Esophagus (tissue), 2 donors: ENCODE data around the gene CFAP119. TPM values are rescaled to one million over a fixed set of nuclear protein-coding genes. Genes with fewer than 3 reads are reported as not detected.

ENCODE experiments used
- H3K27ac ChIP-seq, 2 donors: one replicate each; pipeline ENCODE4 v1.5.1; 2013; ENCODE audit warnings: low read depth in 2 of 2, mild to moderate bottlenecking in 2 of 2, inconsistent platforms in 1 of 2, low read length in 1 of 2, moderate library complexity in 1 of 2
- H3K27me3 ChIP-seq, 2 donors: one replicate each; pipeline ENCODE4 v1.6.1; 2013; ENCODE audit warnings: low read length in 2 of 2, control low read depth in 1 of 2, mild to moderate bottlenecking in 1 of 2; ENCODE audit not compliant: insufficient read depth in 2 of 2, control insufficient read depth in 1 of 2
- H3K36me3 ChIP-seq, 2 donors: one replicate each; pipeline ENCODE4 v1.6.1; 2013; ENCODE audit warnings: low read length in 1 of 2; ENCODE audit not compliant: control insufficient read depth in 2 of 2, insufficient read depth in 2 of 2
- H3K4me1 ChIP-seq, 2 donors: one replicate each; pipeline ENCODE4 v1.6.1; 2013; ENCODE audit warnings: low read length in 1 of 2; ENCODE audit not compliant: control insufficient read depth in 2 of 2, insufficient read depth in 2 of 2
- H3K4me3 ChIP-seq, 2 donors: one replicate each; pipeline ENCODE4 v1.5.1; 2013; ENCODE audit warnings: low read length in 2 of 2, mild to moderate bottlenecking in 2 of 2, low read depth in 1 of 2, moderate library complexity in 1 of 2
- H3K9me3 ChIP-seq, 2 donors: one replicate each; pipeline ENCODE4 v1.6.1; 2013; ENCODE audit warnings: mild to moderate bottlenecking in 2 of 2, low read depth in 1 of 2, low read length in 1 of 2, moderate library complexity in 1 of 2; ENCODE audit not compliant: control insufficient read depth in 2 of 2, insufficient read depth in 1 of 2
- WGBS, 2 donors: extraction: QIAGEN DNeasy Blood & Tissue Kit; methylation state at CpG; one replicate each; pipeline ENCODE4 v1.1.7; 2013; 5-methylcytosine and 5-hydroxymethylcytosine counted together
- polyA plus RNA-seq, 2 donors: library from polyadenylated mRNA; stranded (reverse); fragments of 200-250 nt; gene quantifications; one replicate each; pipeline ENCODE4 v1.2.3, GENCODE V29; 2013
- donor health status: healthy with polysubstance abuse.
- donor health status: Bipolar disorder and iron deficiency.

Gene CFAP119
- polyA plus RNA-seq, 2 donors, result 3.5 to 6.2 TPM

DNA sequence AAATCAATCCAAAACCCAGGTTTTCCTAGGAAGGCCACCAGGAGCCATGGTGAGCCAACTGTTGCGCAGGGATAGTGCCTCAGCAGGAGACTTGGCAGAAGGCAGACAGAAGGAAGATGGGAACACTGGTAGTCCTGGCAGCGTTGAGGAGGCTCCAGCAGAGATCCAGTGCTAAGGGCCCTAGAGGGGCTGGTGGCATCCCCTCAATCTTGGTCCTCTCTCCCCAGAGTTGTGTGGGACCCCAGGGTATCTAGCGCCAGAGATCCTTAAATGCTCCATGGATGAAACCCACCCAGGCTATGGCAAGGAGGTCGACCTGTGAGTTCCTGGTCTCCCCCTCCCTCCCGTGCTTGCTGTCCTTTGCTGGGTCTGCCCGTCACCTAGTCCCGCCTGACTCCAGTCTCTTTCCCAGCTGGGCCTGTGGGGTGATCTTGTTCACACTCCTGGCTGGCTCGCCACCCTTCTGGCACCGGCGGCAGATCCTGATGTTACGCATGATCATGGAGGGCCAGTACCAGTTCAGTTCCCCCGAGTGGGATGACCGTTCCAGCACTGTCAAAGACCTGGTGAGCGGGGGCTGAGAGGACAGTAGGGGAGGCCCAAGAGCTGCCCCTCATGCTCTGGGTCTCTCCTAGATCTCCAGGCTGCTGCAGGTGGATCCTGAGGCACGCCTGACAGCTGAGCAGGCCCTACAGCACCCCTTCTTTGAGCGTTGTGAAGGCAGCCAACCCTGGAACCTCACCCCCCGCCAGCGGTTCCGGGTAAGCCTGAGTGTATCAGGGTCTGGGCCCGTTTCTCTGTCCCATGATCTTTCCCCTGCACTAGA lies 5.7 kb downstream of the CFAP119 start:
- Histone ChIP-seq H3K36me3 (peaks cover 0 to 24% of the 10 kb centered on the region in 2 donors), H3K27ac (no peak overlapping the region), H3K4me1 (peaks cover 0 to 2% of the 10 kb centered on the region in 2 donors), H3K9me3 (no peaks in the 10 kb centered on the region), H3K4me3 (no peak overlapping the region), H3K27me3 (no peaks in the 10 kb centered on the region)
- 92 to 93% methylated on average over 20 of the region's 20 CpGs for WGBS, 2 donors

DNA sequence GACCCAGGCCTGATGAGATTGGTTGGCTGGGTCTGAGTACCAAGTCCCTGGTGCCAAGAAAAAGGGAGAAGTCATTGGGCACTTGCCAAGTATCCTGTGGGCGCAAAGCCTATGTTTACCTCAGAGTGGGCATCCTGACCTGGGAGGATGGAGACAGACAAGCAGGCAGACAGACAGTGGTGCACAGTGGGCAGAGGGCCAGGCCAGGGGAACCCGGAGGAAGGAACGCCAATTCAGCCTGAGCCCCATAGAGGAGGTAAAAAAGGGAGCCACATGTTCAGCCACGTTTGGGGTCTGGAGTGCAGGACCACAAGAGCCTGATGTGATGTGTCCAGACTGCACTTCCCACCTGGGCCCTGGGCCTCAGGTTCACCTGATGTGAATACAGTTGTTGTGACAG lies 8.3 kb downstream of the CFAP119 start:
- H3K9me3 ChIP-seq, result no peaks in the 10 kb centered on the region
- WGBS, 2 donors, result 74 to 82% methylated on average over 4 of the region's 4 CpGs
- H3K36me3 ChIP-seq, result peaks cover 0 to 29% of the 10 kb centered on the region in 2 donors
- H3K27ac ChIP-seq, result no peak overlapping the region
- no peak overlapping the region for H3K4me3 ChIP-seq
- peaks cover 0 to 3% of the 10 kb centered on the region in 2 donors for H3K4me1 ChIP-seq
- H3K27me3 ChIP-seq, result no peaks in the 10 kb centered on the region

- peaks cover 0 to 8% of the 10 kb centered on the region in 2 donors for H3K4me1 ChIP-seq
- no peak overlapping the region for H3K4me3 ChIP-seq
- H3K27ac ChIP-seq, result no peak overlapping the region
- 91 to 93% methylated on average over 20 of the region's 20 CpGs for WGBS, 2 donors
- H3K36me3 ChIP-seq, result peaks cover 0 to 18% of the 10 kb centered on the region in 2 donors
- no peaks in the 10 kb centered on the region for H3K9me3 ChIP-seq
- no peaks in the 10 kb centered on the region for H3K27me3 ChIP-seq
Observed at GRCh38 chr16:30750876-30751465, 10.9 kb downstream of the CFAP119 start.

DNA sequence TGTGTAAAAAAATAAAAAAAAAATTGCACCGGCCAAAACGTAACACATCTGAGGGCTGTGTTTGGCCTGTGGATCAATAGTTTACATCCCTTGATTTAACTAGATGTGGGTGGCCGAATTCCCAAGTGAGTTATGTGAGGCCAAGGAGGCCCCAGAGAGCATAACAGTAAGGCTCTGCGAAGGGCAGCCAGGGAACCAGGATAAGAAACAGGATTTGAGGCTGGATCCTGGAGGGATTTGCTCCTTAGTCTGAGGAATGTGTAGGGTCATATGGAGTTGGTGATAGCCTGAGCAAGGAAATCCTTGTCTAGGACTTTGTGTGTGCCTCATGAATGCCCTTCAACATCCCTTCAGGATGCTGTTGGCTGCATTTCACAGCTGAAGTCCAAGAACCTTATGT lies 11.7 kb downstream of the CFAP119 start:
- Histone ChIP-seq H3K9me3 (no peaks in the 10 kb centered on the region), H3K4me1 (peaks cover 0 to 8% of the 10 kb centered on the region in 2 donors), H3K36me3 (peaks cover 0 to 20% of the 10 kb centered on the region in 2 donors), H3K4me3 (no peak overlapping the region), H3K27ac (no peak overlapping the region), H3K27me3 (no peaks in the 10 kb centered on the region)
- WGBS, 2 donors, result 82 to 84% methylated on average over 4 of the region's 4 CpGs

DNA sequence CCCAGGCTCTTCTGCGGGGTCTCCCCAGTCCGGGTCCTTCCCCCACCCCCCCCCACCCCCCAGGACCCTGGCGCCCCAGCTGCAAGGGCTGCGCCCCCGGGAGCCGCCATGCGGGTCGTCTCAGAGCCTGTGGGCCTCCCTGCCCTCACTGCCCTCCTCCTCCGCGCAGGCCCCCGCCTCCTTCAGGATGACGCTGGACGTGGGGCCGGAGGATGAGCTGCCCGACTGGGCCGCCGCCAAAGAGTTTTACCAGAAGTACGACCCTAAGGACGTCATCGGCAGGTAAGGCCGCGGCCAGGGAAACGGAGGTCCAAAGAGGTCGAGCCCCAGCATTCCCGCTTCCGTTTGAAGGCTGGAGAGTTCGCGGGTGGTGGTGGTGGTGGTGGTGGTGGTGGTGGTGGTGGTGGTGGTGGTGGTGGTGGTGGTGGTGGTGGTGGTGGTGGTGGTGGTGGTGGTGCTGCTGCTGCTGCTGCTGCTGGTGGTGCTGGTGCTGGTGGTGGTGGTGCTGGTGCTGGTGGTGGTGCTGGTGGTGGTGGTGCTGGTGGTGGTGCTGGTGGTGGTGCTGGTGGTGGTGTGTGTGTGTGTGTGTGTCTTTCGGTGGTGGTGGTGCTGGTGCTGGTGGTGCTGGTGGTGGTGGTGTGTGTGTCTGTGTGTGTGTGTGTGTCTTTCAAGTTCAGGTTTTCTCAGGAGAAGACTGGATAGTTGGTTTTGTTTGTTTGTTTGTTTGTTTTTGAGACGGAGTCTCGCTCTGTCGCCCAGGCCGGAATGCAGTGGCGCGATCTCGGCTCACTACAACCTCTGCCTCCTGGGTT lies 13.0 kb downstream of the CFAP119 start:
- Histone ChIP-seq H3K9me3 (no peaks in the 10 kb centered on the region), H3K27ac (peak overlapping the region; percentile 78 to 90), H3K27me3 (no peaks in the 10 kb centered on the region), H3K36me3 (peaks cover 4 to 23% of the 10 kb centered on the region in 2 donors), H3K4me1 (peaks cover 0 to 8% of the 10 kb centered on the region in 2 donors), H3K4me3 (peak overlapping the region; percentile 65 to 77)
- 14 to 19% methylated on average over 29 to 36 of the region's 36 CpGs for WGBS, 2 donors

DNA sequence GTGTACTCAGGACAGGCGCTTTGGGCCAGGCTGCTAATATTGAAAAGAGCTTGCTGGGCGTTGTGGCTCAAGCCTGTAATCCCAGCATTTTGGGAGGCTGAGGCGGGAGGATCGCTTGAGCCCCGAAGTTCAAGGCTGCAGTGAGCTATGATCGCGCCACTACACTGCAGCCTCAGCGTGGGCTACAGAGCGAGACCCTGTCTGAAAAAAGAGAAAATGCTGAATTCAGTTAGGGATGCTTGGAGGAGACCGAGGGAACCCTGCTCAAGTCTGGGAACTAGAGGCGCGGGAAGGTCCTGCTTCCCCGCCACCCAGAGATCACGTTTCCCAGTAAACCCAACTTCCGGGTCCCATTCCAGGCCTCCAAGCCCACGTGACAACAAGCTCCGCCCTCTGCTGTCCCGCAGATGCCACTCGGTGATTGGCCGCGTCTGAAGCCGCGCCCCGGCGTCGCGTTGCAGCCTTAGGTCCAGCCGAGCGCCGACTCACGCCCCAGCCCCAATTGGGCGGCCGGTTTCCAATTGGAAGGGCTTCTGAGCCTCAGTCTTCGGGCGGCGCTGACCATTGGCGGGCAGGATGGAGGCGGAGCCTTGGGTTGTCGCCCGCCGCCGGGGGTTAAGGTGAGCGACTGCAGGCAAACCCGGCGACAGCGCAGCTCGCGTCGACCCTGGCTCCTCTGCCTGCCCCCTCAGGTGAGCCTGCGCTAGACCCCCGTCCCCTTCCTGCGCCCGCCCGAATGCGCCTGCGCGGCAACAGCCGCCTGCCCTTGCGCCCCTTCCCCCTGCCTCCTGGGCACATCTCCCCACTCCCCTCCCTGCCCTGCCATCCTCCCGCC lies 13.8 kb downstream of the CFAP119 start, which contains the start of gene PHKG2:
Gene PHKG2, plus strand, starts transcription at position 627 of the 835 bp plus-strand sequence. CDS start 396 bp downstream, outside the sequence.
- Histone ChIP-seq H3K27ac (peak within 1 kb of the TSS; percentile 83 to 90), H3K36me3 (peaks cover 7 to 19% of the 10 kb centered on the region in 2 donors), H3K4me3 (peak within 1 kb of the TSS; percentile 65 to 77), H3K9me3 (no peaks in the 10 kb centered on the region), H3K27me3 (no peaks in the 10 kb centered on the region), H3K4me1 (peaks cover 0 to 8% of the 10 kb centered on the region in 2 donors)
- WGBS, 2 donors, result 4% methylated on average over 42 to 60 of the region's 60 CpGs

GRCh38 chr16:30747331-30747730 lies 14.5 kb downstream of the CFAP119 start:
- Histone ChIP-seq H3K36me3 (peaks cover 7 to 20% of the 10 kb centered on the region in 2 donors), H3K27me3 (no peaks in the 10 kb centered on the region), H3K27ac (peak overlapping the region; percentile 83 to 84), H3K4me3 (no peak overlapping the region), H3K4me1 (peaks cover 0 to 8% of the 10 kb centered on the region in 2 donors), H3K9me3 (no peaks in the 10 kb centered on the region)
- 40 to 44% methylated on average over 3 of the region's 3 CpGs for WGBS, 2 donors

DNA sequence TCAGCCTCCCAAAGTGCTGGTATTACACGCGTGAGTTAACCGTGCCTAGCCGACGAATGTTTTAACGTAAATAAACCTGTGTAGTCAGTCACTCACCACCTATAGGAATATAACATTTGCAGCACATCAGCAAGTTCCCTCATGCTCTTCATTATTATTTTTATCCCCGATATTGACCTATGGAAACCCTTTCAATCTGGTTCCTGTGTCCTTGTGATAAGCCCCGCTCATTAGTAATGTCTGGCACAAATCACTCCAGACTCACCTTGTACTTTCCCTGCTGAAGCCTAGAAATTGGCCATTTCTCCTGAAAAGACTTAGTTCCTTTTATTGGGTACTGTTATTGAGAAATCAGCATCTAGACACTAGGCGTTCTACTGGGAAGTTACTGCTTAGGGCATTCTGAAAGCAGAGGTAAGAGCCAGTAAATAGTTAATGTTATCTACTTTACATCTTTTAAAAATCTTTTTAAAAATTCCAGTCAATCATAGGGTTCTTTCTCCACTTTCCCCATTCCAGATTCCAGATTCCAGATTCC lies 15.2 kb downstream of the CFAP119 start:
- no peaks in the 10 kb centered on the region for H3K9me3 ChIP-seq
- H3K36me3 ChIP-seq, result peaks cover 7 to 21% of the 10 kb centered on the region in 2 donors
- H3K4me3 ChIP-seq, result no peak overlapping the region
- H3K27ac ChIP-seq, result no peak overlapping the region
- H3K4me1 ChIP-seq, result peaks cover 0 to 8% of the 10 kb centered on the region in 2 donors
- WGBS, 2 donors, result 82 to 88% methylated on average over 9 of the region's 9 CpGs
- H3K27me3 ChIP-seq, result no peaks in the 10 kb centered on the region
